Hepatocyte (in vitro differentiated cells): ENCODE data around the gene ACTR3C. TPM values are rescaled to one million over a fixed set of nuclear protein-coding genes. Genes with fewer than 3 reads are reported as not detected.

ENCODE experiments used
- DNase-seq: peaks from one replicate; pipeline ENCODE4 v3.0.0-alpha.2; 2016; ENCODE audit warnings: low spot score
- H2AFZ ChIP-seq: fragments of 200-600 bp; sonication (generic); 2 replicates; pipeline ENCODE4 v1.6.0; 2016; ENCODE audit warnings: antibody characterized with exemption, mild to moderate bottlenecking
- H3K27ac ChIP-seq: fragments of 200-600 bp; sonication (generic); 2 replicates; pipeline ENCODE4 v1.5.1; 2016; ENCODE audit warnings: mild to moderate bottlenecking
- H3K27me3 ChIP-seq: fragments of 200-600 bp; sonication (generic); 2 replicates; pipeline ENCODE4 v1.6.1; 2016
- H3K36me3 ChIP-seq: fragments of 200-600 bp; sonication (generic); replicated peaks from 2 replicates; pipeline ENCODE4 v1.5.1; 2016; ENCODE audit warnings: low read depth; ENCODE audit not compliant: insufficient read depth
- H3K4me1 ChIP-seq: fragments of 200-600 bp; sonication (generic); 2 replicates; pipeline ENCODE4 v1.5.1; 2016; ENCODE audit warnings: mild to moderate bottlenecking, moderate library complexity; ENCODE audit not compliant: insufficient read depth
- H3K4me2 ChIP-seq: fragments of 200-600 bp; sonication (generic); 2 replicates; pipeline ENCODE4 v1.6.0; 2016
- H3K4me3 ChIP-seq: fragments of 200-600 bp; sonication (generic); 2 replicates; pipeline ENCODE4 v1.5.1; 2016; ENCODE audit warnings: mild to moderate bottlenecking
- H3K79me2 ChIP-seq: fragments of 200-600 bp; sonication (generic); 2 replicates; pipeline ENCODE4 v1.6.0; 2017; ENCODE audit warnings: mild to moderate bottlenecking
- H3K9me2 ChIP-seq: fragments of 200-600 bp; sonication (generic); replicated peaks from 2 replicates; pipeline ENCODE4 v1.6.0; 2017; ENCODE audit warnings: mild to moderate bottlenecking; ENCODE audit not compliant: insufficient read depth
- H3K9me3 ChIP-seq: fragments of 200-600 bp; sonication (generic); 2 replicates; pipeline ENCODE4 v1.5.1; 2016; ENCODE audit warnings: low read depth, mild to moderate bottlenecking
- H4K20me1 ChIP-seq: fragments of 200-600 bp; sonication (generic); 2 replicates; pipeline ENCODE4 v1.6.0; 2016; ENCODE audit warnings: mild to moderate bottlenecking; ENCODE audit not compliant: insufficient read depth, poor library complexity, severe bottlenecking
- CTCF ChIP-seq: fragments of 200-600 bp; sonication (generic); IDR thresholded peaks from 2 replicates; pipeline ENCODE4 v1.5.1; 2016; ENCODE audit warnings: antibody characterized with exemption, mild to moderate bottlenecking; ENCODE audit not compliant: poor library complexity
- EZH2 ChIP-seq: fragments of 200-600 bp; sonication (generic); IDR thresholded peaks from 2 replicates; pipeline ENCODE4 v1.6.1; 2016; ENCODE audit warnings: antibody characterized with exemption, mild to moderate bottlenecking, borderline replicate concordance
- EZH2phosphoT487 ChIP-seq: fragments of 200-600 bp; sonication (generic); IDR thresholded peaks from one replicate; pipeline ENCODE4 v1.6.1; 2018; ENCODE audit warnings: antibody characterized with exemption, mild to moderate bottlenecking, low read depth, moderate library complexity; ENCODE audit not compliant: unreplicated experiment, severe bottlenecking
- WGBS: methylation state at CpG from one replicate; pipeline ENCODE4 v1.1.6; 2016; ENCODE audit warnings: low lambda C conversion rate; ENCODE audit errors: missing lambda C conversion rate; 5-methylcytosine and 5-hydroxymethylcytosine counted together
- polyA plus RNA-seq: library from polyadenylated mRNA; unstranded; fragments of >200 nt; fragmentation: Nextera tagmentation; extraction: Ambion mirVana; gene quantifications from 2 replicates; pipeline ENCODE4 v1.2.1, GENCODE V29; 2016
- total RNA-seq: library from RNA; depleted of rRNA; stranded (reverse); fragments of >200 nt; gene quantifications from 2 replicates; pipeline ENCODE4 v1.2.3, GENCODE V29; 2014

Gene ACTR3C
- total and polyA plus RNA-seq, 2 experiments from 2014 or later = 7.8 to 18.6 TPM

GRCh38 chr7:150365673-150366398, 42.5 kb upstream of the ACTR3C start:
- no peak for TF ChIP-seq EZH2
- TF ChIP-seq EZH2phosphoT487 = no peak
- no peak for TF ChIP-seq CTCF
- Histone ChIP-seq H3K9me3 (no peaks in the 10 kb centered on the region), H3K9me2 (no peaks in the 10 kb centered on the region), H4K20me1 (no peaks in the 10 kb centered on the region), H3K4me3 (no peak overlapping the region), H3K4me2 (no peak overlapping the region), H3K79me2 (peaks cover 27% of the 10 kb centered on the region), H3K36me3 (no peaks in the 10 kb centered on the region), H2AFZ (no peak overlapping the region), H3K27me3 (no peaks in the 10 kb centered on the region), H3K27ac (peak overlapping the region; percentile 39), H3K4me1 (peaks cover 13% of the 10 kb centered on the region)
- no peak for DNase-seq
- 76% methylated on average over 5 of the region's 5 CpGs for WGBS

GRCh38 chr7:150365194-150365593, 41.8 kb upstream of the ACTR3C start:
- peaks cover 6% of the 10 kb centered on the region for H3K4me1 ChIP-seq
- H3K4me2 ChIP-seq = no peak overlapping the region
- no peak overlapping the region for H2AFZ ChIP-seq
- DNase-seq = no peak
- H3K9me2 ChIP-seq = no peaks in the 10 kb centered on the region
- no peaks in the 10 kb centered on the region for H3K27me3 ChIP-seq
- H3K4me3 ChIP-seq = no peak overlapping the region
- 96% methylated on average over 10 of the region's 10 CpGs for WGBS
- peaks cover 20% of the 10 kb centered on the region for H3K79me2 ChIP-seq
- TF ChIP-seq EZH2phosphoT487 (no peak), CTCF (no peak), EZH2 (no peak)
- no peaks in the 10 kb centered on the region for H3K36me3 ChIP-seq
- H3K9me3 ChIP-seq = no peaks in the 10 kb centered on the region
- H4K20me1 ChIP-seq = no peaks in the 10 kb centered on the region
- H3K27ac ChIP-seq = no peak overlapping the region

GRCh38 chr7:150363872-150364271, 40.5 kb upstream of the ACTR3C start:
- Histone ChIP-seq H3K27ac (no peak overlapping the region), H3K9me2 (no peaks in the 10 kb centered on the region), H3K4me3 (no peak overlapping the region), H4K20me1 (no peaks in the 10 kb centered on the region), H3K4me1 (no peaks in the 10 kb centered on the region), H3K4me2 (no peak overlapping the region), H3K27me3 (no peaks in the 10 kb centered on the region), H3K79me2 (peaks cover 7% of the 10 kb centered on the region), H3K36me3 (no peaks in the 10 kb centered on the region), H2AFZ (no peak overlapping the region), H3K9me3 (no peaks in the 10 kb centered on the region)
- no peak for DNase-seq
- no peak for TF ChIP-seq EZH2phosphoT487
- TF ChIP-seq EZH2 = no peak
- TF ChIP-seq CTCF = no peak
- WGBS = 92% methylated on average over 5 of the region's 5 CpGs
